Upper lobe of left lung (tissue), 6 donors: ENCODE data around the gene SLC22A12. TPM values are rescaled to one million over a fixed set of nuclear protein-coding genes. Genes with fewer than 3 reads are reported as not detected.

Experiments
- ATAC-seq, 2 donors: fragments of 200-7000 bp; cut with Tn5 transposase; one replicate each; pipeline ENCODE4 v1.9.1; 2022; ENCODE audit warnings: mild to moderate bottlenecking in 2 of 2, moderate library complexity in 2 of 2; ENCODE audit not compliant: low FRiP score in 2 of 2
- DNase-seq, 2 donors: peaks; one replicate each; pipeline ENCODE4 v3.0.0-alpha.2; 2019 to 2020
- H3K27ac ChIP-seq, 4 donors: fragments of 200-600 bp; sonication (generic); one replicate each; pipeline ENCODE4 v1.5.1; 2016 to 2019
- H3K27me3 ChIP-seq, 4 donors: fragments of 200-600 bp; sonication (generic); one replicate each; pipeline ENCODE4 v1.5.1; 2017 to 2019
- H3K36me3 ChIP-seq, 4 donors: fragments of 200-600 bp; sonication (generic); one replicate each; pipeline ENCODE4 v1.5.1; 2016 to 2019
- H3K4me1 ChIP-seq, 4 donors: fragments of 200-600 bp; sonication (generic); one replicate each; pipeline ENCODE4 v1.5.1; 2018 to 2019
- H3K4me3 ChIP-seq, 4 donors: fragments of 200-600 bp; sonication (generic); one replicate each; pipeline ENCODE4 v1.5.1; 2017 to 2019; ENCODE audit warnings: mild to moderate bottlenecking in 2 of 4, moderate library complexity in 1 of 4
- H3K9me3 ChIP-seq, 4 donors: fragments of 200-600 bp; sonication (generic); one replicate each; pipeline ENCODE4 v1.5.1; 2018 to 2019
- EP300 ChIP-seq, 4 donors: sonication (generic); formaldehyde crosslinking; IDR thresholded peaks; one replicate each; pipeline ENCODE4 v1.5.1; 2017; ENCODE audit warnings: antibody characterized with exemption in 4 of 4, control low read depth in 2 of 4
- POLR2A ChIP-seq, 4 donors: fragments of 450-650 bp; IDR thresholded peaks; one replicate each; pipeline ENCODE4 v1.5.1; 2016 to 2017; ENCODE audit warnings: antibody characterized with exemption in 4 of 4, mild to moderate bottlenecking in 2 of 4
- POLR2AphosphoS5 ChIP-seq, 2 donors: sonication (generic); formaldehyde crosslinking; IDR thresholded peaks; one replicate each; pipeline ENCODE4 v1.5.1; 2017; ENCODE audit warnings: antibody characterized with exemption in 2 of 2
- WGBS, 2 donors: methylation state at CpG; one replicate each; pipeline ENCODE4 v1.1.5; 2017 to 2018; 5-methylcytosine and 5-hydroxymethylcytosine counted together
- total RNA-seq, 6 donors: library from RNA; depleted of rRNA in 4 of 6; stranded (reverse); fragments of >200 nt in 4 of 6; gene quantifications; one replicate each; pipeline versions ENCODE4 v1.1.0 to v1.2.1, GENCODE V29; 2016 to 2021
- TF ChIP-seq, protein P1 (sequence below), 6 experiments: fragments of 450-650 bp in 4 of 6; fragments of 200-600 bp in 2 of 6; sonication (generic) in 2 of 6; IDR thresholded peaks; one replicate each; pipeline ENCODE4 v1.5.1; 2016 to 2019; ENCODE audit warnings: antibody characterized with exemption in 6 of 6
- donor health status: DM: no; HTN: no; CAD: no; lungs with moderate emphysema.
- donor health status: DM: no; HTN: yes; CAD: no; lungs with severe emphysema.

Gene SLC22A12
- total RNA-seq, 6 donors from 2014 or later = not detected

DNA sequence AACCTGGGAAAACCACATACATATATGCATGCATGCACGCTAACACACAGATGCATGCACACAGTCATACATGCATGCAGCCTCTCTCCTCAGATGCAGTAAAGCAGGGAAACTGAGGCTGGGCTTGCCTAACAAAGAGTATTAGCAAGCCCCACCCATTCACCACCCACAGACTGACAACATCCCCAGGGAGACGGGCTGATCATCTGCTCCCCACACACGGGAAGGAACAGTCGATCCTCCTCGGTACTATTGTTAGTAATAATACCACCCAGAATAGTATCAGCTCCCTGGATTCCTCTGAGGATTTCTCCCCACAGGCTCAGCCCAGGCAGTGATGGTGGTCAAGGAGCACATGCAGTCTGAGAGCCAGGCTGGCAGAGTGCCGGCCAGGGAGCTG lies 41.2 kb downstream of the SLC22A12 start:
- Histone ChIP-seq H3K27ac (no peak overlapping the region), H3K27me3 (no peaks in the 10 kb centered on the region), H3K9me3 (no peaks in the 10 kb centered on the region), H3K36me3 (no peaks in the 10 kb centered on the region), H3K4me3 (no peak overlapping the region), H3K4me1 (no peaks in the 10 kb centered on the region)
- WGBS, 2 donors = 80 to 89% methylated on average over 4 to 6 of the region's 6 CpGs
- ATAC-seq (no peak), DNase-seq (no peak)
- TF ChIP-seq EP300 (IDR thresholded peaks at IDR 0.05) (no peak), POLR2AphosphoS5 (IDR thresholded peaks at IDR 0.05) (no peak), POLR2A (IDR thresholded peaks at IDR 0.05) (no peak)
- TF ChIP-seq, protein P1, sequence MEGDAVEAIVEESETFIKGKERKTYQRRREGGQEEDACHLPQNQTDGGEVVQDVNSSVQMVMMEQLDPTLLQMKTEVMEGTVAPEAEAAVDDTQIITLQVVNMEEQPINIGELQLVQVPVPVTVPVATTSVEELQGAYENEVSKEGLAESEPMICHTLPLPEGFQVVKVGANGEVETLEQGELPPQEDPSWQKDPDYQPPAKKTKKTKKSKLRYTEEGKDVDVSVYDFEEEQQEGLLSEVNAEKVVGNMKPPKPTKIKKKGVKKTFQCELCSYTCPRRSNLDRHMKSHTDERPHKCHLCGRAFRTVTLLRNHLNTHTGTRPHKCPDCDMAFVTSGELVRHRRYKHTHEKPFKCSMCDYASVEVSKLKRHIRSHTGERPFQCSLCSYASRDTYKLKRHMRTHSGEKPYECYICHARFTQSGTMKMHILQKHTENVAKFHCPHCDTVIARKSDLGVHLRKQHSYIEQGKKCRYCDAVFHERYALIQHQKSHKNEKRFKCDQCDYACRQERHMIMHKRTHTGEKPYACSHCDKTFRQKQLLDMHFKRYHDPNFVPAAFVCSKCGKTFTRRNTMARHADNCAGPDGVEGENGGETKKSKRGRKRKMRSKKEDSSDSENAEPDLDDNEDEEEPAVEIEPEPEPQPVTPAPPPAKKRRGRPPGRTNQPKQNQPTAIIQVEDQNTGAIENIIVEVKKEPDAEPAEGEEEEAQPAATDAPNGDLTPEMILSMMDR (IDR thresholded peaks at IDR 0.05) = no peak

DNA sequence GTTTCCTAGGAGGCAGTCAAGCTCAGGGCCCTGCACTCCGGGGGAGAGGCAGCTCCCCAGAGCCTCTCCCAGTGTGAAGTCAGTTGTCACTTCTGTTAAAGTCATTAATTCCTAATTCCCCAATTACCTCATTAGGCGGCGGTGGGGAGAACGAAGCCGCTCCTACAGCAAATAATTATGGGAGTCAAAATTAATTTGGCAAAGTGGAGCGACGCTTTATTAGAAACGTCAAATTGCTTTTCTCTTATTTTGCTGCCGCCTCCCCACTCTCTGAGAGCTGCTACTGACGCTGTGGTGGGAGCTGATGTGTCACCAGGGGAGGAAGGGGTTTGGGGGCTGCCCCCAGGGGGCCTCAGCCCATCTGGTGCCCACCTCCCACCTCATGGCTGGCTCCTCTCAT lies 41.6 kb downstream of the SLC22A12 start:
- 83 to 87% methylated on average over 9 to 10 of the region's 10 CpGs for WGBS, 2 donors
- ATAC-seq (no peak), DNase-seq (no peak)
- no peaks in the 10 kb centered on the region for H3K9me3 ChIP-seq
- H3K27ac ChIP-seq = no peak overlapping the region
- peaks cover 0 to 2% (median 0%) of the 10 kb centered on the region in 4 donors for H3K4me1 ChIP-seq
- H3K36me3 ChIP-seq = no peaks in the 10 kb centered on the region
- H3K27me3 ChIP-seq = peaks cover 0 to 1% (median 0%) of the 10 kb centered on the region in 4 donors
- H3K4me3 ChIP-seq = no peak overlapping the region
- TF ChIP-seq, protein P1 (IDR thresholded peaks at IDR 0.05) = no peak
- no peak for TF ChIP-seq POLR2A (IDR thresholded peaks at IDR 0.05)
- no peak for TF ChIP-seq POLR2AphosphoS5 (IDR thresholded peaks at IDR 0.05)
- TF ChIP-seq EP300 (IDR thresholded peaks at IDR 0.05) = no peak

DNA sequence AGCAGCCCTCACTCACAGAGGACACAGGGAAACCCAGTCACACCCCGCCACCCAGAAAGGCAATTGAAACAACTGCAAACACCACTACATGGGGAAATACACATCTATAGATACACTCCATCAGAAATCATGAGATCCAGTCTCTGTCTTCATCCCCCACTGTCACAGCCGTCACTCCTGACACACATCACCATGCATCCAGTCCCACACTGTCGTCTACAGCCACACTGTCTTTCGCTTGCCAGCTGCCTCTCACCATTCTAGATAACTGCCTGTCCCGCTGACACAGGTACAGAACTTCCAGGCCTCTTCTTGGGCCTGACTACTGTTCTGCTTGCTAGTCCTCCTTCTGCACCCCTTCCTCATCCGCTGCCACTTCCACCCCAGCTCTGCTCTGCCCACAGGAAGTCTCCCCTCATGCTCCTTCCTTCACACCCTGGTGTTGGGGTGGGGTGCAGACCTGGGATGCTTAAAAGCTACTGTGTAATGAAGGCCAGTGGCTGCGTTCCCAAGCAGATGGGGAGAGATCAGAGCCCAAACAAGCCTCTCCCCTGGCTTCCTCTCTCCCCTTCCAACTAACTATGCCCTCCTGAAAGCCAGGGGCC lies 42.6 kb downstream of the SLC22A12 start:
- H3K27me3 ChIP-seq = peaks cover 0 to 8% (median 3%) of the 10 kb centered on the region in 4 donors
- no peak overlapping the region for H3K27ac ChIP-seq
- H3K4me3 ChIP-seq = no peak overlapping the region
- TF ChIP-seq EP300 (IDR thresholded peaks at IDR 0.05) (no peak), POLR2AphosphoS5 (IDR thresholded peaks at IDR 0.05) (no peak), POLR2A (IDR thresholded peaks at IDR 0.05) (no peak)
- TF ChIP-seq, protein P1 (IDR thresholded peaks at IDR 0.05) = no peak
- ATAC-seq (no peak), DNase-seq (no peak)
- H3K36me3 ChIP-seq = no peaks in the 10 kb centered on the region
- H3K9me3 ChIP-seq = no peaks in the 10 kb centered on the region
- 70 to 76% methylated on average over 7 of the region's 7 CpGs for WGBS, 2 donors
- peaks cover 0 to 10% (median 0%) of the 10 kb centered on the region in 4 donors for H3K4me1 ChIP-seq

DNA sequence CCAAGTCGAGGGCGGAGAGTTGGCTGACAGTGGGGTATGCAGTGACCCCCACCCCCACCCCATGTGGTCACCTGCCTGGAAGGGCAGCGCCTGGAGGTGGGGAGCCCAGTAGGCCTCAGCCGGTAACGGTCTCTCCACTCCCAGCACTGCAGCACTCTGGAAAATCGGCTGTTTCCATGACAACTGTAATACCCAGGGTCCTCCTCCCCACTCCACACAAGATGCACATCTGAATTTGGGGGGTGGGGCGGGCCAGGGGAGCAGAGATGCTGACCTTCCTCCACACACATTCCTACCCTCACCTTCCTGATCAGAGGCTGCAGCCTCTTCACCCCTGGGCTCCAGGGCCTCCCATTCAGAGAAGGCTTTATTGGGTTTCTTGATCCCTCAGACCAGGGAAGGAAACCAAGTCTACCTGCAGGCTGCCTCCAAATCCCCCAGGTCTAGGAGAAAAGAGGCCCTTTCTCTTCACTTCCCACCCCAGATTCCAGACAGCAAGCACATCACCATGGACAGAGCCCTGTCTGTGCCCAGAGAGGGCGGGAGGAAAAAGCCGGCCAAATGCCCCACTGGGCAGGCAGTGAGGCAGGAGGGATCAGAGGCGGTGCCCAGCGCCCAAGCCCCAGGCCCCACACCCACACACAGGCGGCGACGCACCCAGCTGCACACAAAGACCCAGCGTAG lies 46.5 kb downstream of the SLC22A12 start:
- WGBS, 2 donors = 64 to 100% methylated on average over 1 to 15 of the region's 15 CpGs
- ATAC-seq = no peak
- no peak overlapping the region for H3K4me3 ChIP-seq
- no peak overlapping the region for H3K27ac ChIP-seq
- no peak for TF ChIP-seq POLR2AphosphoS5 (IDR thresholded peaks at IDR 0.05)
- TF ChIP-seq EP300 (IDR thresholded peaks at IDR 0.05) = no peak
- TF ChIP-seq POLR2A (IDR thresholded peaks at IDR 0.05) = no peak
- TF ChIP-seq, protein P1 (IDR thresholded peaks at IDR 0.05) = no peak
- peaks cover 0 to 17% (median 8%) of the 10 kb centered on the region in 4 donors for H3K27me3 ChIP-seq
- H3K9me3 ChIP-seq = no peaks in the 10 kb centered on the region
- peaks cover 0 to 12% (median under 1%) of the 10 kb centered on the region in 4 donors for H3K4me1 ChIP-seq
- no peaks in the 10 kb centered on the region for H3K36me3 ChIP-seq
- no peak for DNase-seq
